Measurements from ENCODE around the gene KDM4C.

DNA sequence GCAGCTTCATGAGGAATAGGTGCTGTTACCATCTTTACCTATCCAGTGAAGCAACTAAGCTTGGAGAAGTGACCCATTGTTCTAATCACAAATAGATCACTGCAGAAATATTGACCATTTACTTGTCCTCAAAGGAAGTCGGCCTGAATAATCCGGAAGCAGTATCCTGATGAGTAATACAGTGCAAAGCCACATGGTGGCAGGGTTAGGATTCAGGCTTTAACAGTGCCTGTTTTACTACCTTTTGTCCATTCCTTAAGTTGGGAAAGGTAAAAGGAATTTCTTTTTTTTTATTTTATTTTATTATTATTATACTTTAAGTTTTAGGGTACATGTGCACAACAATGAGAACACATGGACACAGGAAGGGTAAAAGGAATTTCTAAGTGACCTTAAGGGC is 336.3 kb downstream of the KDM4C start:
- TF ChIP-seq, protein P1, sequence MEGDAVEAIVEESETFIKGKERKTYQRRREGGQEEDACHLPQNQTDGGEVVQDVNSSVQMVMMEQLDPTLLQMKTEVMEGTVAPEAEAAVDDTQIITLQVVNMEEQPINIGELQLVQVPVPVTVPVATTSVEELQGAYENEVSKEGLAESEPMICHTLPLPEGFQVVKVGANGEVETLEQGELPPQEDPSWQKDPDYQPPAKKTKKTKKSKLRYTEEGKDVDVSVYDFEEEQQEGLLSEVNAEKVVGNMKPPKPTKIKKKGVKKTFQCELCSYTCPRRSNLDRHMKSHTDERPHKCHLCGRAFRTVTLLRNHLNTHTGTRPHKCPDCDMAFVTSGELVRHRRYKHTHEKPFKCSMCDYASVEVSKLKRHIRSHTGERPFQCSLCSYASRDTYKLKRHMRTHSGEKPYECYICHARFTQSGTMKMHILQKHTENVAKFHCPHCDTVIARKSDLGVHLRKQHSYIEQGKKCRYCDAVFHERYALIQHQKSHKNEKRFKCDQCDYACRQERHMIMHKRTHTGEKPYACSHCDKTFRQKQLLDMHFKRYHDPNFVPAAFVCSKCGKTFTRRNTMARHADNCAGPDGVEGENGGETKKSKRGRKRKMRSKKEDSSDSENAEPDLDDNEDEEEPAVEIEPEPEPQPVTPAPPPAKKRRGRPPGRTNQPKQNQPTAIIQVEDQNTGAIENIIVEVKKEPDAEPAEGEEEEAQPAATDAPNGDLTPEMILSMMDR (IDR thresholded peaks at IDR 0.05) = peak in 9 of 12 donors; percentile 21 to 48 (median 34)
- TF ChIP-seq POLR2A (IDR thresholded peaks at IDR 0.05) = no peak

All from heart left ventricle (tissue), 13 donors.